Measurements from ENCODE around the gene TMEM222.
"Not testable (repeated sequence)": the region's sequence is repeated elsewhere in the genome, so short reads cannot be mapped to it uniquely, and the experiment has no call there.

TMEM222 gene

GRCh38 chr1:27321813-27322568, at the start of gene TMEM222:
TSS of gene TMEM222 (plus strand) at chr1:27322163. CDS start at chr1:27322198, 35 bp downstream.
- DNase-seq (ENCODE audit: low read depth): peak; percentile 99
- no peak for TF ChIP-seq CTCF (IDR thresholded peaks at IDR 0.05; ENCODE audit: insufficient read depth, low read depth, low read length, missing control alignments)
- peak within 1 kb of the TSS; percentile 71 for H3K4me3 ChIP-seq (ENCODE audit: low read length)

GRCh38 chr1:27274204-27274603, 47.8 kb upstream of the TMEM222 start:
- no peak overlapping the region for H3K4me3 ChIP-seq (ENCODE audit: low read length)
- no peak for TF ChIP-seq CTCF (IDR thresholded peaks at IDR 0.05; ENCODE audit: insufficient read depth, low read depth, low read length, missing control alignments)
- DNase-seq (ENCODE audit: low read depth): no peak

GRCh38 chr1:27275696-27276095, 46.3 kb upstream of the TMEM222 start:
- TF ChIP-seq CTCF (IDR thresholded peaks at IDR 0.05; ENCODE audit: insufficient read depth, low read depth, low read length, missing control alignments): no peak
- H3K4me3 ChIP-seq (ENCODE audit: low read length): no peak overlapping the region
- no peak for DNase-seq (ENCODE audit: low read depth)

- TF ChIP-seq CTCF (IDR thresholded peaks at IDR 0.05; ENCODE audit: insufficient read depth, low read depth, low read length, missing control alignments): peak; percentile 86
- peak; percentile 82 for DNase-seq (ENCODE audit: low read depth)
- no peak overlapping the region for H3K4me3 ChIP-seq (ENCODE audit: low read length)
Observed at GRCh38 chr1:27284425-27285273, 37.3 kb upstream of the TMEM222 start.

- no peak for DNase-seq (ENCODE audit: low read depth)
- TF ChIP-seq CTCF (IDR thresholded peaks at IDR 0.05; ENCODE audit: insufficient read depth, low read depth, low read length, missing control alignments): no peak
- H3K4me3 ChIP-seq (ENCODE audit: low read length): no peak overlapping the region
Observed at GRCh38 chr1:27285274-27285660, 36.7 kb upstream of the TMEM222 start.

GRCh38 chr1:27285821-27286220, 36.1 kb upstream of the TMEM222 start:
- H3K4me3 ChIP-seq (ENCODE audit: low read length); DNase-seq (ENCODE audit: low read depth): not testable (repeated sequence)

- not testable (repeated sequence) for H3K4me3 ChIP-seq (ENCODE audit: low read length); DNase-seq (ENCODE audit: low read depth)
Observed at GRCh38 chr1:27289125-27289524, 32.8 kb upstream of the TMEM222 start.

GRCh38 chr1:27290581-27290980, 31.4 kb upstream of the TMEM222 start:
- TF ChIP-seq CTCF (IDR thresholded peaks at IDR 0.05; ENCODE audit: insufficient read depth, low read depth, low read length, missing control alignments): no peak
- DNase-seq (ENCODE audit: low read depth): no peak
- no peak overlapping the region for H3K4me3 ChIP-seq (ENCODE audit: low read length)

Data from epithelial cell of esophagus (primary cell).